H1 (cell line): ENCODE measurements around the gene FJX1. TPM values are rescaled to one million over a fixed set of nuclear protein-coding genes. Genes with fewer than 3 reads are reported as not detected.

Source experiments
- CTCF ChIA-PET: fragments of 300-600 bp; sonication (Branson Sonifier 250); formaldehyde crosslinking; loops from one replicate; lab custom pipeline; 2021; ENCODE audit not compliant: partially characterized antibody; lab: Charles Lee
- POLR2A ChIA-PET: fragments of 300-600 bp; sonication (Branson Sonifier 250); formaldehyde crosslinking; loops from one replicate; lab custom pipeline; 2021; ENCODE audit warnings: inconsistent platforms; ENCODE audit not compliant: partially characterized antibody; lab: Charles Lee
- DNase-seq, 2 experiments: peaks; one replicate each; pipeline versions ENCODE4 v3.0.0 to v3.0.0-alpha.2; 2010 to 2022; ENCODE audit warnings: low spot score in 2 of 2, low read depth in 1 of 2, mixed read lengths in 1 of 2
- FAIRE-seq: peaks from 2 replicates; lab custom pipeline; 2011; peaks lifted over from hg19 to GRCh38; lab: Jason Lieb, UNC
- H2AFZ ChIP-seq: 2 replicates; pipeline ENCODE4 v1.8.1; 2012; ENCODE audit warnings: low read length, inconsistent platforms
- H2AK5ac ChIP-seq: 2 replicates; pipeline ENCODE4 v1.6.1; 2013; ENCODE audit warnings: low read depth, low read length
- H2BK120ac ChIP-seq: replicated peaks from 2 replicates; pipeline ENCODE3; 2013; ENCODE audit warnings: low read depth, low read length, inconsistent platforms
- H2BK12ac ChIP-seq: 2 replicates; pipeline ENCODE4 v1.6.1; 2013; ENCODE audit warnings: low read depth, low read length
- H2BK15ac ChIP-seq: 2 replicates; pipeline ENCODE4 v1.6.1; 2013; ENCODE audit warnings: low read length
- H2BK20ac ChIP-seq: 2 replicates; pipeline ENCODE4 v1.6.1; 2013; ENCODE audit warnings: low read length
- H2BK5ac ChIP-seq: 2 replicates; pipeline ENCODE4 v1.6.1; 2013; ENCODE audit warnings: low read depth, low read length
- H3K14ac ChIP-seq: 2 replicates; pipeline ENCODE4 v1.6.1; 2013; ENCODE audit warnings: inconsistent platforms; ENCODE audit not compliant: insufficient read length
- H3K18ac ChIP-seq: 2 replicates; pipeline ENCODE4 v1.6.1; 2013; ENCODE audit warnings: low read length; ENCODE audit errors: extremely low read depth
- H3K23ac ChIP-seq: 2 replicates; pipeline ENCODE4 v1.6.1; 2013; ENCODE audit warnings: inconsistent platforms; ENCODE audit not compliant: insufficient read length
- H3K23me2 ChIP-seq: 2 replicates; pipeline ENCODE4 v1.6.1; 2013; ENCODE audit warnings: low read depth, low read length
- H3K27ac ChIP-seq: 2 replicates; pipeline ENCODE4 v1.6.1; 2011; ENCODE audit warnings: low read depth, low read length, inconsistent platforms
- H3K27me3 ChIP-seq, 4 experiments: replicated peaks in 1 of 4; 1 replicate in 1 of 4; 2 replicates in 3 of 4; pipeline versions ENCODE4 v1.6.1 to v1.8.1; 2011 to 2013; ENCODE audit warnings: low read length in 3 of 4, mild to moderate bottlenecking in 3 of 4, inconsistent platforms in 2 of 4, mixed read lengths in 2 of 4, moderate library complexity in 1 of 4; ENCODE audit not compliant: control insufficient read depth in 3 of 4, insufficient read depth in 3 of 4; ENCODE audit errors: extremely low read depth in 1 of 4
- H3K36me3 ChIP-seq, 4 experiments: 2 replicates each; pipeline versions ENCODE4 v1.6.1 to v1.8.1; 2011 to 2013; ENCODE audit warnings: mild to moderate bottlenecking in 4 of 4, low read length in 3 of 4, moderate library complexity in 2 of 4, control low read depth in 1 of 4, inconsistent platforms in 1 of 4; ENCODE audit not compliant: insufficient read depth in 4 of 4, control insufficient read depth in 2 of 4
- H3K4ac ChIP-seq: replicated peaks from 2 replicates; pipeline ENCODE3; 2013; ENCODE audit warnings: low read length, low read depth, mixed read lengths, inconsistent platforms; ENCODE audit not compliant: insufficient read length
- H3K4me1 ChIP-seq, 4 experiments: replicated peaks in 1 of 4; 1 replicate in 1 of 4; 2 replicates in 3 of 4; pipeline versions ENCODE4 v1.6.1 to v1.8.1; 2011 to 2013; ENCODE audit warnings: low read length in 3 of 4, inconsistent platforms in 2 of 4, mixed read lengths in 1 of 4; ENCODE audit not compliant: insufficient read depth in 4 of 4, control insufficient read depth in 3 of 4
- H3K4me2 ChIP-seq, 2 experiments: 2 replicates each; pipeline versions ENCODE4 v1.6.1 to v1.8.1; 2011 to 2013; ENCODE audit warnings: low read depth in 2 of 2, low read length in 2 of 2, control low read depth in 1 of 2, inconsistent platforms in 1 of 2, mild to moderate bottlenecking in 1 of 2; ENCODE audit not compliant: insufficient read depth in 1 of 2
- H3K4me3 ChIP-seq, 4 experiments: fragments of 200-600, 300-600 bp in 1 of 4; sonication (generic), shearing (Covaris generic), sonication (Bioruptor Twin) in 1 of 4; 2 replicates each; pipeline versions ENCODE4 v1.5.1 to v1.8.1; 2011 to 2016; ENCODE audit warnings: low read length in 4 of 4, low read depth in 3 of 4, control low read depth in 2 of 4, inconsistent platforms in 2 of 4, mild to moderate bottlenecking in 2 of 4, mixed read lengths in 1 of 4, moderate library complexity in 1 of 4; ENCODE audit not compliant: insufficient read depth in 2 of 4; ENCODE audit errors: extremely low read depth in 1 of 4
- H3K56ac ChIP-seq: replicated peaks from 2 replicates; pipeline ENCODE3; 2013; ENCODE audit warnings: low read depth, mild to moderate bottlenecking, mixed read lengths, low read length, inconsistent platforms; ENCODE audit not compliant: insufficient read length
- H3K79me1 ChIP-seq: 2 replicates; pipeline ENCODE4 v1.6.1; 2013; ENCODE audit warnings: low read depth, low read length, control low read depth
- H3K79me2 ChIP-seq, 2 experiments: 2 replicates each; pipeline versions ENCODE4 v1.6.1 to v1.8.1; 2012 to 2013; ENCODE audit warnings: low read length in 2 of 2, mild to moderate bottlenecking in 2 of 2, inconsistent platforms in 1 of 2; ENCODE audit not compliant: insufficient read depth in 2 of 2, control insufficient read depth in 1 of 2
- H3K9ac ChIP-seq, 4 experiments: replicated peaks in 1 of 4; 1 replicate in 1 of 4; 2 replicates in 3 of 4; pipeline versions ENCODE4 v1.6.1 to v1.8.1; 2011 to 2013; ENCODE audit warnings: low read depth in 3 of 4, low read length in 3 of 4, control low read depth in 2 of 4, mild to moderate bottlenecking in 2 of 4, moderate library complexity in 2 of 4, inconsistent platforms in 1 of 4; ENCODE audit errors: extremely low read depth in 1 of 4
- H3K9me3 ChIP-seq, 2 experiments: 2 replicates each; pipeline versions ENCODE4 v1.6.1 to v1.8.1; 2012 to 2013; ENCODE audit warnings: mild to moderate bottlenecking in 2 of 2, moderate library complexity in 2 of 2, control low read depth in 1 of 2, inconsistent platforms in 1 of 2, low read depth in 1 of 2, low read length in 1 of 2, mixed read lengths in 1 of 2; ENCODE audit not compliant: insufficient read depth in 2 of 2
- H4K20me1 ChIP-seq, 2 experiments: replicated peaks in 1 of 2; 2 replicates each; pipeline versions ENCODE3 to v1.8.1; 2011 to 2013; ENCODE audit warnings: inconsistent platforms in 2 of 2, low read length in 2 of 2, mild to moderate bottlenecking in 1 of 2; ENCODE audit not compliant: insufficient read depth in 2 of 2, control insufficient read depth in 1 of 2
- H4K5ac ChIP-seq: 2 replicates; pipeline ENCODE4 v1.6.1; 2013; ENCODE audit warnings: low read length, low read depth, mixed read lengths, inconsistent platforms; ENCODE audit not compliant: insufficient read length
- H4K8ac ChIP-seq: 2 replicates; pipeline ENCODE4 v1.8.0; 2013; ENCODE audit warnings: mild to moderate bottlenecking, moderate library complexity, low read length, inconsistent platforms; ENCODE audit not compliant: insufficient read depth; ENCODE audit errors: extremely low read depth
- H4K91ac ChIP-seq: replicated peaks from 2 replicates; pipeline ENCODE3; 2013; ENCODE audit warnings: low read length, mixed read lengths, inconsistent platforms; ENCODE audit not compliant: insufficient read length
- ASH2L ChIP-seq: fragments of 200-600, 300-600 bp; sonication (generic); IDR thresholded peaks from one replicate; pipeline ENCODE4 v1.7.1; 2017; ENCODE audit warnings: low read length
- BCL11A ChIP-seq, 2 experiments: IDR thresholded peaks; one replicate each; pipeline ENCODE4 v1.6.1; 2011; ENCODE audit warnings: low read depth in 2 of 2, low read length in 2 of 2, mild to moderate bottlenecking in 2 of 2
- BRCA1 ChIP-seq: IDR thresholded peaks from 2 replicates; pipeline ENCODE4 v1.6.1; 2012; ENCODE audit warnings: low read depth, low read length, improper control_type of control experiment
- CBX5 ChIP-seq: fragments of 300-800, 300-1000 bp; sonication (generic); IDR thresholded peaks from 2 replicates; pipeline ENCODE4 v1.7.1; 2016; ENCODE audit warnings: antibody characterized with exemption, low read length, low read depth
- CEBPB ChIP-seq: IDR thresholded peaks from 2 replicates; pipeline ENCODE4 v1.6.1; 2012; ENCODE audit warnings: low read depth, low read length
- EGR1 ChIP-seq: IDR thresholded peaks from 2 replicates; pipeline ENCODE4 v1.6.1; 2011; ENCODE audit warnings: low read depth, low read length, borderline replicate concordance
- EZH2 ChIP-seq: fragments of 200-600 bp; sonication (generic); IDR thresholded peaks from 2 replicates; pipeline ENCODE4 v1.7.1; 2012; ENCODE audit warnings: low read depth, mild to moderate bottlenecking, moderate library complexity, low read length, inconsistent platforms; ENCODE audit not compliant: severe bottlenecking
- GTF2F1 ChIP-seq: IDR thresholded peaks from 2 replicates; pipeline ENCODE4 v1.6.1; 2012; ENCODE audit warnings: low read depth, low read length, improper control_type of control experiment, borderline replicate concordance
- POLR2A ChIP-seq, 2 experiments: IDR thresholded peaks; 1 replicate in 1 of 2; 2 replicates in 1 of 2; pipeline ENCODE4 v1.6.1; 2011; ENCODE audit warnings: low read depth in 2 of 2, low read length in 2 of 2, mild to moderate bottlenecking in 2 of 2; ENCODE audit errors: control extremely low read depth in 1 of 2
- POLR2AphosphoS5 ChIP-seq: IDR thresholded peaks from 2 replicates; pipeline ENCODE4 v1.6.1; 2011; ENCODE audit warnings: low read depth, low read length
- RBBP5 ChIP-seq: IDR thresholded peaks from 2 replicates; pipeline ENCODE4 v1.7.1; 2012; ENCODE audit warnings: low read depth, mild to moderate bottlenecking, inconsistent platforms, low read length, moderate library complexity, borderline replicate concordance
- RNF2 ChIP-seq: fragments of 200-900, 300-1000 bp; sonication (generic); IDR thresholded peaks from 2 replicates; pipeline ENCODE4 v1.7.1; 2016; ENCODE audit warnings: borderline replicate concordance, low read depth, mild to moderate bottlenecking, antibody characterized with exemption, low read length; ENCODE audit not compliant: poor library complexity, severe bottlenecking; ENCODE audit errors: missing control alignments
- SIX5 ChIP-seq: IDR thresholded peaks from 2 replicates; pipeline ENCODE4 v1.6.1; 2011; ENCODE audit warnings: mild to moderate bottlenecking, low read depth, low read length
- SP2 ChIP-seq: IDR thresholded peaks from 2 replicates; pipeline ENCODE4 v1.6.1; 2012; ENCODE audit warnings: mild to moderate bottlenecking, low read length, inconsistent platforms
- TAF1 ChIP-seq: IDR thresholded peaks from 2 replicates; pipeline ENCODE4 v1.6.1; 2011; ENCODE audit warnings: mild to moderate bottlenecking, low read depth, low read length
- ZNF274 ChIP-seq: IDR thresholded peaks from 2 replicates; pipeline ENCODE4 v1.7.0; 2012; ENCODE audit warnings: low read length, borderline replicate concordance; ENCODE audit errors: extremely low read depth
- WGBS, 2 experiments: shearing (Covaris generic) in 1 of 2; methylation state at CpG; one replicate each; pipeline versions ENCODE4 v1.1.6 to v1.1.7; 2013 to 2015; ENCODE audit warnings: low lambda C conversion rate in 2 of 2, mixed read lengths in 2 of 2, inconsistent platforms in 1 of 2, low coverage in 1 of 2, missing lambda C conversion rate in 1 of 2; ENCODE audit not compliant: insufficient replicate concordance in 2 of 2, insufficient coverage in 1 of 2, insufficient read length in 1 of 2; ENCODE audit errors: extremely low coverage in 1 of 2, missing lambda C conversion rate in 1 of 2; 5-methylcytosine and 5-hydroxymethylcytosine counted together
- polyA plus RNA-seq, 7 experiments: library from polyadenylated mRNA; depleted of rRNA in 3 of 7; stranded (reverse) in 5 of 7; unstranded in 2 of 7; fragments of >200 nt in 5 of 7; fragments of 200-250 nt in 2 of 7; gene quantifications; 1 replicate in 5 of 7; 2 replicates in 1 of 7; 4 replicates in 1 of 7; pipeline versions ENCODE4 v1.2.1 to v1.2.3, GENCODE V29; 2011 to 2013; ENCODE audit warnings: missing spikeins in 2 of 7, mixed read lengths in 2 of 7
- total RNA-seq: library from RNA; stranded (reverse); fragmentation: NEBNext Ultra II Directional; extraction: Animal tissue kit (Norgen Biotek cat#: 25700); gene quantifications from 2 replicates; pipeline ENCODE4 v1.2.1, GENCODE V29; 2021

The FJX1 gene
- total and polyA plus RNA-seq, 2 of the 8 experiments (the other 6 are each of a cell fraction or from before 2014, with no cell fraction given) = 6.3 to 13.3 TPM

DNA sequence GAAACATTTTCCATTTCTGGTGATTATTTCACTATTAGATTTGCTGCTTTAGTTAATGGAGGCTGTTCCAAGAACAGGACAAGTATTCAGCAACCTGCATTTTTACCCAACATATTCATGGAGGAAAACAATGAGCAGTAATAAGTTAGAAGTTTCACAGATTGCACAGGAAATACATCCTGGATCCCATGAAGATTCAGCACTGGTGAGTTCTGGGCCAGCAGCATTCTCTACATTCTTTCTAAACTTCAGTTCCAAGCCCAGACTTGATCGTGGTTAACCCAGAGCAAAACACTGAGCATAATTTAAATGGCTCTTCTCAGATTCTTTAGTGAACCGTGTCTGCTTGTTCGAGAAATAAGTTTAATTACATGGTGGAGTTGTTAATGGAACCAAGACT lies 3.8 kb downstream of the FJX1 start:
- Histone ChIP-seq H3K56ac (no peak overlapping the region), H4K20me1 (no peaks in the 10 kb centered on the region), H3K14ac (no peak overlapping the region), H3K27ac (no peak overlapping the region), H2BK20ac (no peak overlapping the region), H3K9ac (no peak overlapping the region), H3K23me2 (peaks cover 11% of the 10 kb centered on the region; the same call in 1 of the 2 replicates), H4K8ac (no peak overlapping the region), H3K4me2 (no peak overlapping the region), H2BK5ac (no peak overlapping the region), H3K9me3 (no peaks in the 10 kb centered on the region), H3K27me3 (peaks cover 5 to 23% (median 18%) of the 10 kb centered on the region in 4 experiments), H3K79me2 (no peaks in the 10 kb centered on the region), H2BK15ac (no peak overlapping the region), H3K4ac (no peak overlapping the region), H3K23ac (no peak overlapping the region), H2BK12ac (no peak overlapping the region), H3K4me3 (no peak overlapping the region), H2BK120ac (no peak overlapping the region), H2AK5ac (no peak overlapping the region), H3K36me3 (no peaks in the 10 kb centered on the region), H3K18ac (no peak overlapping the region), H4K5ac (no peak overlapping the region), H2AFZ (no peak overlapping the region), H4K91ac (no peak overlapping the region), H3K4me1 (peaks cover 3 to 17% (median 6%) of the 10 kb centered on the region in 4 experiments; a peak in 6 of 7 replicates), H3K79me1 (no peaks in the 10 kb centered on the region)
- ChIA-PET CTCF (interaction anchor here (1.0 kb wide), 1 partner anchor 200 kb away, joined by 3 read pairs; no protein-coding TSS in a partner anchor), POLR2A (no interaction called here)
- DNase-seq (no peak), FAIRE-seq (no peak)
- 82% methylated on average over 3 of the region's 3 CpGs; no CpG with 5 or more reads in 1 of the 2 experiments for WGBS, 2 experiments
- TF ChIP-seq POLR2AphosphoS5 (no peak), TAF1 (no peak), SIX5 (no peak), EZH2 (no peak), RBBP5 (no peak), BCL11A (IDR thresholded peaks at IDR 0.05; ENCODE audit: low read depth in 2 of 2, low read length in 2 of 2) (no peak), ASH2L (no peak), RNF2 (no peak), CEBPB (no peak), ZNF274 (no peak), GTF2F1 (no peak), SP2 (no peak), CBX5 (no peak), POLR2A (IDR thresholded peaks at IDR 0.05; ENCODE audit: control extremely low read depth in 1 of 2, low read depth in 2 of 2, low read length in 2 of 2) (no peak), BRCA1 (no peak), EGR1 (no peak)
